Hepatocyte (in vitro differentiated cells): ENCODE results near the gene CXADR. TPM values are rescaled to one million over a fixed set of nuclear protein-coding genes. Genes with fewer than 3 reads are reported as not detected.

Source experiments
- DNase-seq: peaks from one replicate; pipeline ENCODE4 v3.0.0-alpha.2; 2016; ENCODE audit warnings: low spot score
- H2AFZ ChIP-seq: fragments of 200-600 bp; sonication (generic); 2 replicates; pipeline ENCODE4 v1.6.0; 2016; ENCODE audit warnings: antibody characterized with exemption, mild to moderate bottlenecking
- H3K27ac ChIP-seq: fragments of 200-600 bp; sonication (generic); 2 replicates; pipeline ENCODE4 v1.5.1; 2016; ENCODE audit warnings: mild to moderate bottlenecking
- H3K27me3 ChIP-seq: fragments of 200-600 bp; sonication (generic); 2 replicates; pipeline ENCODE4 v1.6.1; 2016
- H3K36me3 ChIP-seq: fragments of 200-600 bp; sonication (generic); replicated peaks from 2 replicates; pipeline ENCODE4 v1.5.1; 2016; ENCODE audit warnings: low read depth; ENCODE audit not compliant: insufficient read depth
- H3K4me1 ChIP-seq: fragments of 200-600 bp; sonication (generic); 2 replicates; pipeline ENCODE4 v1.5.1; 2016; ENCODE audit warnings: mild to moderate bottlenecking, moderate library complexity; ENCODE audit not compliant: insufficient read depth
- H3K4me2 ChIP-seq: fragments of 200-600 bp; sonication (generic); 2 replicates; pipeline ENCODE4 v1.6.0; 2016
- H3K4me3 ChIP-seq: fragments of 200-600 bp; sonication (generic); 2 replicates; pipeline ENCODE4 v1.5.1; 2016; ENCODE audit warnings: mild to moderate bottlenecking
- H3K79me2 ChIP-seq: fragments of 200-600 bp; sonication (generic); 2 replicates; pipeline ENCODE4 v1.6.0; 2017; ENCODE audit warnings: mild to moderate bottlenecking
- H3K9me2 ChIP-seq: fragments of 200-600 bp; sonication (generic); replicated peaks from 2 replicates; pipeline ENCODE4 v1.6.0; 2017; ENCODE audit warnings: mild to moderate bottlenecking; ENCODE audit not compliant: insufficient read depth
- H3K9me3 ChIP-seq: fragments of 200-600 bp; sonication (generic); 2 replicates; pipeline ENCODE4 v1.5.1; 2016; ENCODE audit warnings: low read depth, mild to moderate bottlenecking
- H4K20me1 ChIP-seq: fragments of 200-600 bp; sonication (generic); 2 replicates; pipeline ENCODE4 v1.6.0; 2016; ENCODE audit warnings: mild to moderate bottlenecking; ENCODE audit not compliant: insufficient read depth, poor library complexity, severe bottlenecking
- EZH2 ChIP-seq: fragments of 200-600 bp; sonication (generic); IDR thresholded peaks from 2 replicates; pipeline ENCODE4 v1.6.1; 2016; ENCODE audit warnings: antibody characterized with exemption, mild to moderate bottlenecking, borderline replicate concordance
- EZH2phosphoT487 ChIP-seq: fragments of 200-600 bp; sonication (generic); IDR thresholded peaks from one replicate; pipeline ENCODE4 v1.6.1; 2018; ENCODE audit warnings: antibody characterized with exemption, mild to moderate bottlenecking, low read depth, moderate library complexity; ENCODE audit not compliant: unreplicated experiment, severe bottlenecking
- WGBS: methylation state at CpG from one replicate; pipeline ENCODE4 v1.1.6; 2016; ENCODE audit warnings: low lambda C conversion rate; ENCODE audit errors: missing lambda C conversion rate; 5-methylcytosine and 5-hydroxymethylcytosine counted together
- polyA plus RNA-seq: library from polyadenylated mRNA; unstranded; fragments of >200 nt; fragmentation: Nextera tagmentation; extraction: Ambion mirVana; gene quantifications from 2 replicates; pipeline ENCODE4 v1.2.1, GENCODE V29; 2016
- total RNA-seq: library from RNA; depleted of rRNA; stranded (reverse); fragments of >200 nt; gene quantifications from 2 replicates; pipeline ENCODE4 v1.2.3, GENCODE V29; 2014
- TF ChIP-seq, protein P1 (sequence below): fragments of 200-600 bp; sonication (generic); IDR thresholded peaks from 2 replicates; pipeline ENCODE4 v1.5.1; 2016; ENCODE audit warnings: antibody characterized with exemption, mild to moderate bottlenecking; ENCODE audit not compliant: poor library complexity

CXADR gene
- total and polyA plus RNA-seq, 2 experiments from 2014 or later: 75.0 to 93.4 TPM

DNA sequence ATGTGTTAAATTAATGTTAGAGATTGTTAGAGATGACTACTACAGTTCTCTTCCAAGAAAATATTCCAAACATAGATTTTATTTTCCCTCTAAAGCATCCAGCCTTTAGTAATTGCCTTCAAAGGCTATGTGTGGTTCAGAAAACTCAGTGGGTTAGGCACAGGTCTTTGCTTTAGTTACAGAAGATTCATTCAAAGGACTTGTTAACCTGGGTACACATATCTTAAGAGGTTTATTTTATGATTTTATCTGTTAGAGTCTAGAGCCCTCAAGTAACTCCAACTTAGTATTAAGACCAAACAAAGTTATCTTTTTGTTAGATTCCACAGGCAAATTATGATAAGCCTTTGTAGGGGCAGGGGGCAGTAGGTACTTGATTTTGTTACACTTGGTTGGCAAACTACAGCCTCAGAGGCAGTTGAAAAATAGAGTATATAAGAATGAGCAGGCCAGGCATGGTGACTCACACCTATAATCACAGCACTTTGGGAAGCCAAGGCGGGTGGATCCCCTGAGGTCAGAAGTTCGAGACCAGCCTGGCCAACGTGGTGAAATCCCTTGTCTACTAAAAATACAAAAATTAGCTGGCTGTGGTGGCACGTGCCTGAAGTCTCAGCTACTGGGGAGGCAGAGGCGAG, 37.9 kb downstream of the CXADR start:
- Histone ChIP-seq H2AFZ (no peak overlapping the region), H3K9me3 (no peaks in the 10 kb centered on the region), H3K4me1 (peaks cover 5% of the 10 kb centered on the region), H3K79me2 (peaks cover 50% of the 10 kb centered on the region), H3K4me2 (no peak overlapping the region), H4K20me1 (peaks cover 4% of the 10 kb centered on the region), H3K9me2 (no peaks in the 10 kb centered on the region), H3K4me3 (no peak overlapping the region), H3K27me3 (no peaks in the 10 kb centered on the region), H3K36me3 (no peaks in the 10 kb centered on the region), H3K27ac (no peak overlapping the region)
- TF ChIP-seq EZH2phosphoT487: no peak
- TF ChIP-seq EZH2: no peak
- TF ChIP-seq, protein P1, sequence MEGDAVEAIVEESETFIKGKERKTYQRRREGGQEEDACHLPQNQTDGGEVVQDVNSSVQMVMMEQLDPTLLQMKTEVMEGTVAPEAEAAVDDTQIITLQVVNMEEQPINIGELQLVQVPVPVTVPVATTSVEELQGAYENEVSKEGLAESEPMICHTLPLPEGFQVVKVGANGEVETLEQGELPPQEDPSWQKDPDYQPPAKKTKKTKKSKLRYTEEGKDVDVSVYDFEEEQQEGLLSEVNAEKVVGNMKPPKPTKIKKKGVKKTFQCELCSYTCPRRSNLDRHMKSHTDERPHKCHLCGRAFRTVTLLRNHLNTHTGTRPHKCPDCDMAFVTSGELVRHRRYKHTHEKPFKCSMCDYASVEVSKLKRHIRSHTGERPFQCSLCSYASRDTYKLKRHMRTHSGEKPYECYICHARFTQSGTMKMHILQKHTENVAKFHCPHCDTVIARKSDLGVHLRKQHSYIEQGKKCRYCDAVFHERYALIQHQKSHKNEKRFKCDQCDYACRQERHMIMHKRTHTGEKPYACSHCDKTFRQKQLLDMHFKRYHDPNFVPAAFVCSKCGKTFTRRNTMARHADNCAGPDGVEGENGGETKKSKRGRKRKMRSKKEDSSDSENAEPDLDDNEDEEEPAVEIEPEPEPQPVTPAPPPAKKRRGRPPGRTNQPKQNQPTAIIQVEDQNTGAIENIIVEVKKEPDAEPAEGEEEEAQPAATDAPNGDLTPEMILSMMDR: no peak
- 70% methylated on average over 5 of the region's 5 CpGs for WGBS
- DNase-seq: no peak

DNA sequence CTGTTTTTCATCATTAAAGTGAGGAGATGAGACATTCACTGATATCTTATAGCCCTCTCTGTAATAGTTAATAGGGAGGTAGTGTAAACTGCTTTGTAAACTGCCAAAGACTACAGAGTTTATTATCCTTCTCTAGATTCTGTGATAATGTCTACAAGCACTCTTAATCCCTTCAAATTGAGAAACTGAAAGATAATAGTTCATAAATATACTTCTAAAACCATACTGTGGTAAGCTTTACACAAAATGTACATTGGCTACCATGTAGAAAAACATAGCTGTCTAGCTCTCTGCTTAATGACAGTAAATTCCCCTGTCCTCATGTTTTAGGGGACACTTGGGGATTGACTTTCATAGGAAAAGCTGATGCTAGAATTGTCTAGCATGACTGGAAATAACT, 39.6 kb downstream of the CXADR start:
- H3K4me1 ChIP-seq: peaks cover 5% of the 10 kb centered on the region
- TF ChIP-seq EZH2phosphoT487 (no peak), EZH2 (no peak)
- TF ChIP-seq, protein P1: no peak
- no peaks in the 10 kb centered on the region for H3K27me3 ChIP-seq
- H3K36me3 ChIP-seq: no peaks in the 10 kb centered on the region
- no peak for DNase-seq
- H2AFZ ChIP-seq: no peak overlapping the region
- no peak overlapping the region for H3K4me3 ChIP-seq
- no peaks in the 10 kb centered on the region for H3K9me3 ChIP-seq
- peaks cover 46% of the 10 kb centered on the region for H3K79me2 ChIP-seq
- no peaks in the 10 kb centered on the region for H3K9me2 ChIP-seq
- H3K4me2 ChIP-seq: no peak overlapping the region
- no peak overlapping the region for H3K27ac ChIP-seq
- H4K20me1 ChIP-seq: peaks cover 3% of the 10 kb centered on the region

DNA sequence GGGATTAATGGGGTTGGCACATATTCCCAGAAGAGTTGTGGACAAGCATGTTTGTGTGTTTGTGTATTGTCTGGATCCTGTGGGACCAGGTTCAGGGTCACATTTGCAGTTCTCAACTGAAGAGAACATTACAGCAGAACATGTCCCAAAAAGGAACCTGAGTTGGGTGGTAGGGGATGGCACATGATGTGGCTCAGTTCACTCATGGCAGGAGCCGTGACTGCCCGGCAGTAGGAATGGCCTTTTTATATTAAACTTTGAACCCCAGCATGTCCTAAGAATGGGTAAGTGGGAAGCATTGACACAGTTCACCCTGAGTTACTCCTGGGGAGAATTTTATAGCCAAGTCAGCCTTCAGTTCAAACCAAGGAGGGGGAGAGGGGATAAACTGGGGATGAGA, 41.3 kb downstream of the CXADR start:
- WGBS: 95% methylated on average over 2 of the region's 2 CpGs
- Histone ChIP-seq H3K79me2 (peaks cover 46% of the 10 kb centered on the region), H3K27ac (no peak overlapping the region), H3K4me1 (peaks cover 5% of the 10 kb centered on the region), H3K36me3 (no peaks in the 10 kb centered on the region), H2AFZ (no peak overlapping the region), H3K9me2 (no peaks in the 10 kb centered on the region), H3K4me3 (no peak overlapping the region), H4K20me1 (peaks cover 3% of the 10 kb centered on the region), H3K4me2 (no peak overlapping the region), H3K27me3 (no peaks in the 10 kb centered on the region), H3K9me3 (no peaks in the 10 kb centered on the region)
- DNase-seq: no peak
- no peak for TF ChIP-seq EZH2phosphoT487
- TF ChIP-seq, protein P1: no peak
- no peak for TF ChIP-seq EZH2
